ENCODE measurements around the gene UQCC2.

The UQCC2 gene

GRCh38 chr6:33744001-33744848, 32.7 kb upstream of the UQCC2 start:
- peak; percentile 77 for DNase-seq

DNA sequence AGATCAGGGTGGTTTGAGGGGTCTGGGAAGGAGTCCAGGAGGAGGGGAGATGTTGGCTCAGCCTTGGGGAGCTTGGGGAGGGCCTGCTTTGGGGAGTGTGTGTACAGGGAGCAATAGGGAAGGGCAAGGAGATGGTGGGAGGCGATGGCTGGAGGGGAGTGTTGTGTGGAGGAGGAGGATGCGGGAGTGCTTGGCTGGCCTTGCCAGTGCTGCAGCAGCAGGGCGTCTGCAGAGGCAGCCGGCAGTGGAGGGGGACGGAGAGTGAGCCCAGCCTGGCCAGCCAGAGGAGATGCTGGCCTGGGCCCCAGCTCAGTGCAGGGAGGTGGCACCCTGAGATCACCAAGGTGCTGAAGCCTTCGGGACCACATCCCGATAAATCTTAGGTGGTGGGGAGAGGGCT, 31.3 kb upstream of the UQCC2 start:
- DNase-seq, result no peak

- DNase-seq, result no peak
Observed at GRCh38 chr6:33742092-33742491, 30.6 kb upstream of the UQCC2 start.

GRCh38 chr6:33740794-33741193, 29.3 kb upstream of the UQCC2 start:
- no peak for DNase-seq

DNA sequence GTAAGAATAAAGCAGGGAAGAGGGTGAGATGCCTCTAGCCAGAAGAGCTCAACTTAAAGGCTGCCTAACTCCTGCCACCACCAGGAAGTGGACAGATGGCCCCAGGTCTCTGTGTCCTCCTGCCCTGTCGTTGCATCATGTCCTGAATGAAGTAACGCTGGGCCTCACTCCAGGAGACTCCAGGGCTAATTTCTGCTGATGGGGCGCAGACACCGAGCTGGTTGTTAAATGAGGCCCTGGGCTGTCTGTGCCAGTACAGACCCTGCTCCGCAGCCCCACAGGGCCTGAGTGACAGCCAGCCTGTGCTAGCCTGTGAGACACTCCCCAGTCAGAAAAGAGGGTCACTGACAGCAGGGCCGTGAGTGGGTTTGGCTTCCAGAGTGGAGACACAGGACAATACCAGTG, 28.7 kb upstream of the UQCC2 start:
- DNase-seq, result no peak

DNA sequence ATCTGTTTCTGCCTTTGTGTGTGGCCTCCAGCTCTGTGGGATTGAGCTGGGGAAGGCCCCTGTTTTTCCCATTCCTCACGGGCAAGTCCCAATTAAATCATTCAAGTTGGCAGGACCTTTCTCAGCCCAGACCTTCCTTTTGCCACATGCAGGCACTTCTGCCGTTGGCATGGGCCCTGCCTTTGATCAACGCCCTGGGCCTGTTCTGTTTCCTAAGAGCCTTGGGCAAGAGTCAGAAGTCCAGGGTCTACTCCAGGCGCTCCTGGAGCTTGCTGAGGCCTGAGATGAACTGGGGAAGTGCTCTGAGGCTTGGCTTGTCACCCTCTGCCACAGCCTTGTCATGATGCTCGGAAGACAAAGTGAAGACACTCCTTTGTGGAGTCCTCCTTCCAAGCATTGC, 28.1 kb upstream of the UQCC2 start:
- no peak for DNase-seq

- no peak for DNase-seq
Observed at GRCh38 chr6:33738879-33739278, 27.4 kb upstream of the UQCC2 start.

- no peak for DNase-seq
Observed at GRCh38 chr6:33738153-33738552, 26.7 kb upstream of the UQCC2 start.

GRCh38 chr6:33737267-33738026, 25.9 kb upstream of the UQCC2 start:
- no peak for DNase-seq

DNA sequence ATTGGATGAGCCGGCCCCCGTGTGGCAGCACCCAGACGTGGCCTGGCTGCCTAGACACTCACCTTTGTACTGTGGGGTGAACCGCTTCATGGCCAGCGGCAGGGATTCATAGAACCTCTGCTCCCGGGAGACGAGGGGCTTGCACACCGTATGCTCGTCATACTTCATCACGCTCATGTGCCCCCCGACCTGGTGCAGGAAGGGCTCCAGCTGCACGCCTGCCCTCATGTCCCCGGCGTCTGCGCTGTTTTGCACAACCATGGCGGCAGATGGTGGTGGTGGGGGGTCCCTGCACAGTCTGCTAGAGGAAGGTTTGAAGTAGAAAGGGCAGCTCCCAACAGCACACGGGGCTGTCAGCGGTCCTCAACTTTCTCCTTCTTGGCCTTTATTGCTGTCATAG, 23.7 kb upstream of the UQCC2 start:
- no peak for DNase-seq

GRCh38 chr6:33733709-33734007, 22.2 kb upstream of the UQCC2 start:
- DNase-seq, result no peak

- DNase-seq, result no peak
Observed at GRCh38 chr6:33732817-33733708, 21.6 kb upstream of the UQCC2 start.

- no peak for DNase-seq
Observed at GRCh38 chr6:33732385-33732784, 20.9 kb upstream of the UQCC2 start.

DNA sequence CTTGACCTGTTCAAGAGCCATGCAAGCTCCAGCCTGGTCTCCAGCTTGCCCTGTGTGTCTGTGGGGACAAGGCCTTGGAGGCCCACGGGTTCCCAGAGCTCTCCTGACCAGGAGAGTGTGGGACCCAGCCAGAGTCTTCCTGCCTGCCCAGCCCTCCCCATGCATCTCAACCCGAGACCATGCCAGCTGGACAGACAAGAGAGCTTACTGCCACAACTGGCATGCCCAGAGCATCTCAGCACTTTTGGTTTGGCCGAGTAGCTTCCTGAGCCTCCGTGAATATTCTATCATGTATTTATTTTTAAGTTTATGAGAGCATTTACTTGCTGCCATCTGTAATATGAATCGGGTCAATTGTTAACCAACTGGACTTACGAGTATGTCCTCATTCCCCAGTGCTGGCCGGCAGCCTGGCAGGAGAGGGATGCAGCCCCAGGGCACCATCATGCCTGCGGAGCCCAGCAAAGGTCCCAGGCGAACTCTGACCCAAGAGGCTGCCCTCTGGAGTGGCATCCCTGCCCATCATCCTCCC, 20.3 kb upstream of the UQCC2 start:
- DNase-seq, result no peak

DNA sequence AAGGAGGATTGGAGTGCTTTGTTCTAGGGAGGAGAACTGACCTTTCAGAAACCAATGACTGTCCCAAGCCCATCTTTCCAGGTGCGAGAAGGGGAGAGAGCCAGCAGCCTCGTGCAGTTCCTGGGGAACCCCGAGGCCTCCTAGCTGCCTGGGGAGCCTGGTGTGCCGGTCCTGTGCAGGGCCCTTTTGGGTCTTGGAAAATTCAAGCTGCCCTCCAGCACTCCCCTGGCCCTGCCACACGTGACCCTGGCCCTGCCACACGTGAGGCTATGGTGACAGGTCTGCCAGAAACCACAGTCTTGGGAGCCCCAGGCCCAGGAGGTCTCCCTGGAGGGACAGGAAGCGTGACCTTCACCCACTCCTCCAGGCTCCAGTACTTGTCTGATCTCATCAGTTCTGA, 19.5 kb upstream of the UQCC2 start:
- DNase-seq, result no peak

GRCh38 chr6:33730611-33731010, 19.1 kb upstream of the UQCC2 start:
- no peak for DNase-seq

DNA sequence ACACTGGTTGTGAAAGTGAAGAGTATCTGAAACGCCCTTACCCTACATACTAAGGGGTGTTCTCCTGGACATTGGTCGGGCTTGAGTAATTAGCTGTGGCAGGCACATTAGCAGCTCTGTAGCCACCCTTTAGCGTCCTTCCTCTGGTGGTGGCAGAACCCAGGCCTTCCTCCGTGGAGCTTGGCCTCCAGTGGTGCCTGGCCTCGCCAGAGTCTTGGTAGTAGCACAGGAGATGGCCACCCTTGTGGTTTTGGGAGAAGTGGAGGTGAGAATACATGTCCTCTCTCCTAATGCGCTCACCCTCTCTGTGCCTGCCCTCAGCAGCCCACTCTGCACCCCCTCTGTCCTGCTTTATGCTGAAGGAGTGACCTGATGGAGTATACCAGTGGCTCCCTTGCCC, 17.6 kb upstream of the UQCC2 start:
- DNase-seq, result no peak

DNA sequence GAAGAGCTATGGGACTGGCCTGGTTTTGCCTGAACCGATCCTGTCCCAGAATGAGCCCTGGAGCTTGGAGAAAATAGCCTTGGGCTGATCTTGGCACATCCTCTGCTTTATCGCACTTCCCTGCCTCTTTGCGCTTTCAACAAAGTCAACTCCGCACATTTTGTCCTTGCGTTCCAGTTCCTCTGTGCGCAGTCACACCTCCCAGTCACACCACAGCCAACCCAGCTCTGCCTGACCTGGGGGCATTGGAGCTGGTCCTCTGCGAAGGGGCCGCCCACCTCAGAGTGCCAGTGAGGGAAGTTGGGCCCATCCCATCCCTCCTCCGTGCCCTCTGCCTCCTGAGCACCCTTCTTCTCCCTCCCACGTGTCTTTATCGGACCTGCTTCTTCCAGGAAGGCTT, 16.9 kb upstream of the UQCC2 start:
- DNase-seq, result no peak

GRCh38 chr6:33727932-33728331, 16.4 kb upstream of the UQCC2 start:
- DNase-seq, result no peak

- DNase-seq, result no peak
Observed at GRCh38 chr6:33727126-33727525, 15.6 kb upstream of the UQCC2 start.

GRCh38 chr6:33726696-33727095, 15.2 kb upstream of the UQCC2 start:
- DNase-seq, result no peak

DNA sequence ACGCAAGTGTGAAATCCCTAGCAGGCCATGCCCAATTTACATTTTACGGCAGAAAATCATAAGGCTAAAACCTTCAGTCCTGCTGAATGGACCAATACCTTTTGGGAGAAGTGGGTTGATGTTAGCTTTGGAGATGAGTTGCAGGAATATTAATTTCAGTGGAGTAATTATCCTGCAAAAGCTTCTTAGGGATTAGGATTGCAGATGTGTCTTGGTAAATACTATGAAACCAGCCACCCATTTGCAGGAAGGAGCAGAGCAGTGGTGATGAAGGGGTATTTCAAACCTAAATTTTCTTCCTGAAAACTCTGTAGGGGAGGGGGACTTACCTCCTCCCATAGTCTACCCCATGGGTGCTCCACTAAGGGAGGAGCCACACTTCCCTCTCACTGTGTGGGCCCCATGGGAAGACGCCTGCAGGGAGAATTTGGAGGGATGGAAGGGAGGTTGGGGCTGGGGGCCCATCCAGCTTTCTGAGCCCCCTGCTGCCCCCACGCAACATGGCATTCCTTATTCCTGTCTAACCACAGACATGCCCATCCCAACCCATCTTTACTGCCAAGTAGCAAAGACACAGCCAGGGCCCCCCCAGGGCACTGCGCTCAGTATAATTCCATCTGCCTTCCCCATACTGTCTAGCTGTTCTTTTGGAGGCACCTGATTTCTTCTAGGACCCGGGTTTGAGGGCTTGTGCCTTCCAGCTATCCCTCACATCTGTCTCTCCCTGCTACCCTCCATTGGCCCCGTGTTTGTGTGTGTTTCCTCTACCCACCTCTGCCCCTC, 14.6 kb upstream of the UQCC2 start:
- DNase-seq, result no peak

DNA sequence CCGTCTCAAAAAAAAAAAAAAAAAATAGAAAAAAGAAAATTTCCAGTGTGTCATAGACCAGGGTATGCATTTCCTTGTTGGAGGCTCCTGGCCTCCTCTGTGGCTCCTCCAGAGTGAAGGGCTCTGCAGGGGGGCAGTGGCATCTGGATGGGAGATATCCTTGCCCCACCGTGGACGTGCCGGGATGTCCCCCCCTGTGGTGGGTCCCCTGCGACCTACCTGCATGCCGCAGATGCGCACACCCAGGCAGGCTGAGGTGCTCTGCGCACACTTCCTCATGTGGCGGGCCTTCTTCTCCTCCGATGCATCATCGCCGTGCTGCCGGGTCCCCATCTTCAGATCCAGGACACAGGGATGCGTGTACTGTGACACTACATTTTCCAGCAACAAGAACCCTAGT, 13.7 kb upstream of the UQCC2 start:
- no peak for DNase-seq
